Neural progenitor cell (in vitro differentiated cells): Measurements from ENCODE around the gene CDK1. TPM values are rescaled to one million over a fixed set of nuclear protein-coding genes. Genes with fewer than 3 reads are reported as not detected.

Source experiments
- DNase-seq: peaks from one replicate; pipeline ENCODE4 v3.0.0-alpha.2; 2016; ENCODE audit warnings: low spot score
- H2AFZ ChIP-seq: fragments of 200-600 bp; sonication (generic); replicated peaks from 2 replicates; pipeline ENCODE4 v1.6.1; 2016; ENCODE audit warnings: antibody characterized with exemption
- H3F3A ChIP-seq: fragments of 200-600 bp; sonication (generic); 2 replicates; pipeline ENCODE4 v1.6.1; 2016; ENCODE audit warnings: antibody characterized with exemption, low read depth
- H3K27ac ChIP-seq: fragments of 200-600 bp; sonication (generic); 2 replicates; pipeline ENCODE4 v1.5.1; 2016; ENCODE audit warnings: mild to moderate bottlenecking
- H3K27me3 ChIP-seq: fragments of 200-600 bp; sonication (generic); 2 replicates; pipeline ENCODE4 v1.6.1; 2016; ENCODE audit warnings: mild to moderate bottlenecking, moderate library complexity
- H3K36me3 ChIP-seq: fragments of 200-600 bp; sonication (generic); 2 replicates; pipeline ENCODE4 v1.5.1; 2016
- H3K4me1 ChIP-seq: fragments of 200-600 bp; sonication (generic); 2 replicates; pipeline ENCODE4 v1.6.1; 2016; ENCODE audit warnings: mixed run types
- H3K4me2 ChIP-seq: fragments of 200-600 bp; sonication (generic); 2 replicates; pipeline ENCODE4 v1.6.1; 2016
- H3K4me3 ChIP-seq: fragments of 200-600 bp; sonication (generic); 2 replicates; pipeline ENCODE4 v1.5.1; 2016
- H3K79me2 ChIP-seq: fragments of 200-600 bp; sonication (generic); 2 replicates; pipeline ENCODE4 v1.6.1; 2016; ENCODE audit warnings: low read depth
- H3K9ac ChIP-seq: fragments of 200-600 bp; sonication (generic); 2 replicates; pipeline ENCODE4 v1.6.1; 2016
- H3K9me3 ChIP-seq: fragments of 200-600 bp; sonication (generic); 2 replicates; pipeline ENCODE4 v1.5.1; 2016; ENCODE audit warnings: low read depth
- H4K20me1 ChIP-seq: fragments of 200-600 bp; sonication (generic); 2 replicates; pipeline ENCODE4 v1.6.1; 2016; ENCODE audit warnings: low read depth
- H3K27ac Mint-ChIP-seq: 3 replicates; pipeline ENCODE4 v1.8.0; 2021; ENCODE audit warnings: mixed read lengths
- H3K27me3 Mint-ChIP-seq: 2 replicates; pipeline ENCODE4 v1.8.0; 2022; ENCODE audit warnings: low read depth, mild to moderate bottlenecking, inconsistent platforms, moderate library complexity, mixed read lengths; ENCODE audit not compliant: insufficient read depth
- H3K36me3 Mint-ChIP-seq: 3 replicates; pipeline ENCODE4 v1.8.0; 2021; ENCODE audit warnings: mixed read lengths
- H3K4me1 Mint-ChIP-seq: 3 replicates; pipeline ENCODE4 v1.8.0; 2021; ENCODE audit warnings: mixed read lengths
- H3K4me3 Mint-ChIP-seq: 3 replicates; pipeline ENCODE4 v1.8.0; 2021; ENCODE audit warnings: mild to moderate bottlenecking, moderate library complexity, mixed read lengths
- H3K9me3 Mint-ChIP-seq: 3 replicates; pipeline ENCODE4 v1.8.0; 2020; ENCODE audit warnings: mixed read lengths
- CTCF ChIP-seq: fragments of 200-600 bp; sonication (generic); IDR thresholded peaks from 2 replicates; pipeline ENCODE4 v1.5.1; 2017; ENCODE audit warnings: antibody characterized with exemption, mild to moderate bottlenecking
- EZH2 ChIP-seq: fragments of 200-600 bp; sonication (generic); IDR thresholded peaks from 2 replicates; pipeline ENCODE4 v1.6.1; 2017; ENCODE audit warnings: antibody characterized with exemption, mild to moderate bottlenecking, moderate library complexity
- EZH2phosphoT487 ChIP-seq: fragments of 200-600 bp; sonication (generic); IDR thresholded peaks from 2 replicates; pipeline ENCODE4 v1.6.1; 2017; ENCODE audit warnings: antibody characterized with exemption
- total RNA-seq: library from RNA; depleted of rRNA; stranded (reverse); fragments of >200 nt; gene quantifications from 2 replicates; pipeline ENCODE4 v1.2.3, GENCODE V29; 2015; ENCODE audit warnings: low replicate concordance

Gene CDK1
- total RNA-seq, 1 donor from 2014 or later = 421 TPM

- no peak for TF ChIP-seq EZH2phosphoT487
- TF ChIP-seq CTCF = no peak
- no peak for TF ChIP-seq EZH2
- H3K79me2 ChIP-seq = no peaks in the 10 kb centered on the region
- H2AFZ ChIP-seq = no peak overlapping the region
- no peak for DNase-seq
- Mint-ChIP-seq H3K27me3 (no peaks in the 10 kb centered on the region), H3K9me3 (no peaks in the 10 kb centered on the region), H3K4me3 (no peak overlapping the region), H3K27ac (no peak overlapping the region), H3K4me1 (peaks cover 5% of the 10 kb centered on the region), H3K36me3 (peaks cover 2% of the 10 kb centered on the region)
- H3K9me3 ChIP-seq = no peaks in the 10 kb centered on the region
- no peaks in the 10 kb centered on the region for H3K36me3 ChIP-seq
- no peak overlapping the region for H3K9ac ChIP-seq
- H3K4me1 ChIP-seq = no peaks in the 10 kb centered on the region
- no peak overlapping the region for H3K27ac ChIP-seq
- peaks cover 23% of the 10 kb centered on the region for H3F3A ChIP-seq
- H3K27me3 ChIP-seq = no peaks in the 10 kb centered on the region
- H4K20me1 ChIP-seq = peaks cover 5% of the 10 kb centered on the region
- no peak overlapping the region for H3K4me2 ChIP-seq
- H3K4me3 ChIP-seq = no peak overlapping the region
Measured at GRCh38 chr10:60801522-60801921, 23.2 kb downstream of the CDK1 start.

- Histone ChIP-seq H4K20me1 (no peaks in the 10 kb centered on the region), H2AFZ (no peak overlapping the region), H3K9me3 (no peaks in the 10 kb centered on the region), H3K9ac (no peak overlapping the region), H3K4me1 (no peaks in the 10 kb centered on the region), H3K36me3 (no peaks in the 10 kb centered on the region), H3K27ac (no peak overlapping the region), H3K79me2 (no peaks in the 10 kb centered on the region), H3K4me2 (no peak overlapping the region), H3F3A (peaks cover 11% of the 10 kb centered on the region), H3K27me3 (no peaks in the 10 kb centered on the region), H3K4me3 (no peak overlapping the region)
- Mint-ChIP-seq H3K4me3 (no peak overlapping the region), H3K27me3 (no peaks in the 10 kb centered on the region), H3K9me3 (no peaks in the 10 kb centered on the region), H3K4me1 (peaks cover 15% of the 10 kb centered on the region), H3K27ac (no peak overlapping the region), H3K36me3 (no peaks in the 10 kb centered on the region)
- DNase-seq = no peak
- TF ChIP-seq EZH2 (no peak), EZH2phosphoT487 (no peak), CTCF (no peak)
Measured at GRCh38 chr10:60803433-60803832, 25.2 kb downstream of the CDK1 start.

GRCh38 chr10:60803865-60804264 is 25.6 kb downstream of the CDK1 start:
- H3K27ac Mint-ChIP-seq = no peak overlapping the region
- H3K4me1 Mint-ChIP-seq = peaks cover 15% of the 10 kb centered on the region
- Histone ChIP-seq H2AFZ (no peak overlapping the region), H3K9ac (no peak overlapping the region), H3K27ac (no peak overlapping the region), H3K79me2 (no peaks in the 10 kb centered on the region), H3K4me1 (no peaks in the 10 kb centered on the region), H3K4me2 (no peak overlapping the region), H3K36me3 (no peaks in the 10 kb centered on the region), H3F3A (peaks cover 11% of the 10 kb centered on the region), H3K27me3 (no peaks in the 10 kb centered on the region), H4K20me1 (no peaks in the 10 kb centered on the region), H3K9me3 (no peaks in the 10 kb centered on the region), H3K4me3 (no peak overlapping the region)
- H3K27me3 Mint-ChIP-seq = no peaks in the 10 kb centered on the region
- no peaks in the 10 kb centered on the region for H3K36me3 Mint-ChIP-seq
- no peak for DNase-seq
- TF ChIP-seq EZH2 (no peak), EZH2phosphoT487 (no peak), CTCF (no peak)
- H3K9me3 Mint-ChIP-seq = no peaks in the 10 kb centered on the region
- H3K4me3 Mint-ChIP-seq = no peak overlapping the region
